GM12878 (cell line): Measurements from ENCODE around the gene CNTNAP5. TPM values are rescaled to one million over a fixed set of nuclear protein-coding genes. Genes with fewer than 3 reads are reported as not detected.

Experiments used
- ATAC-seq: fragments of 200-7000 bp; cut with Tn5 transposase; 3 replicates; pipeline ENCODE4 v1.9.1; 2020; ENCODE audit warnings: mild to moderate bottlenecking, moderate library complexity
- BruUV-seq: library from RNA; stranded (reverse); fragments of 400-500 nt; replicated peaks from 2 replicates; lab custom pipeline; 2021; lab: Mats Ljungman, UMichigan
- CTCF ChIA-PET: fragments of 300-600 bp; sonication (Branson Sonifier 250); formaldehyde crosslinking; extraction: SDS; loops from one replicate; lab custom pipeline; 2021; ENCODE audit warnings: inconsistent platforms; lab: Yijun Ruan, JAX
- POLR2A ChIA-PET: fragments of 350-600 bp; formaldehyde crosslinking; extraction: SDS; loops from one replicate; lab custom pipeline; 2021; ENCODE audit warnings: inconsistent platforms; lab: Charles Lee
- RAD21 ChIA-PET: fragments of 300-600 bp; sonication (Branson Sonifier 250); formaldehyde crosslinking; loops from one replicate; lab custom pipeline; 2023; ENCODE audit warnings: antibody characterized with exemption; ENCODE audit not compliant: unreplicated experiment; lab: Charles Lee
- SMC1A ChIA-PET: fragments of 300-600 bp; sonication (Branson Sonifier 250); formaldehyde crosslinking; loops from one replicate; lab custom pipeline; 2023; ENCODE audit not compliant: unreplicated experiment, uncharacterized antibody; lab: Charles Lee
- DNase-seq: peaks from one replicate; pipeline ENCODE4 v3.0.0-alpha.2; 2011; ENCODE audit warnings: low read depth, low spot score
- FAIRE-seq: peaks from 3 replicates; lab custom pipeline; 2011; peaks lifted over from hg19 to GRCh38; lab: Jason Lieb, UNC
- H2AFZ ChIP-seq: 2 replicates; pipeline ENCODE4 v1.6.0; 2011; ENCODE audit warnings: low read depth, low read length, control low read depth; ENCODE audit not compliant: control insufficient read depth
- H3K27ac ChIP-seq: 2 replicates; pipeline ENCODE4 v1.5.1; 2011; ENCODE audit warnings: control low read depth; ENCODE audit not compliant: control insufficient read depth, insufficient read depth
- H3K27me3 ChIP-seq, 2 experiments: replicated peaks in 1 of 2; 2 replicates each; pipeline versions ENCODE4 v1.6.0 to v1.6.1; 2011; ENCODE audit warnings: low read length in 1 of 2; ENCODE audit not compliant: control insufficient read depth in 2 of 2, insufficient read depth in 2 of 2
- H3K36me3 ChIP-seq, 2 experiments: 2 replicates each; pipeline ENCODE4 v1.5.1; 2011; ENCODE audit warnings: low read length in 1 of 2; ENCODE audit not compliant: control insufficient read depth in 2 of 2, insufficient read depth in 2 of 2
- H3K4me1 ChIP-seq: 2 replicates; pipeline ENCODE4 v1.6.1; 2011; ENCODE audit warnings: mild to moderate bottlenecking, low read length, moderate library complexity, mixed read lengths; ENCODE audit not compliant: control insufficient read depth, insufficient read depth
- H3K4me2 ChIP-seq: 2 replicates; pipeline ENCODE4 v1.6.0; 2011; ENCODE audit warnings: control low read depth; ENCODE audit not compliant: control insufficient read depth, insufficient read depth
- H3K4me3 ChIP-seq: fragments of 200-600 bp; sonication (generic); 2 replicates; pipeline ENCODE4 v1.5.1; 2016
- H3K79me2 ChIP-seq: 2 replicates; pipeline ENCODE4 v1.6.0; 2011; ENCODE audit warnings: low read length; ENCODE audit not compliant: control insufficient read depth, insufficient read depth
- H3K9ac ChIP-seq: 2 replicates; pipeline ENCODE4 v1.8.0; 2011; ENCODE audit warnings: low read length, control low read depth, mixed read lengths; ENCODE audit not compliant: control insufficient read depth, insufficient read depth
- H3K9me3 ChIP-seq: replicated peaks from 3 replicates; pipeline ENCODE4 v1.5.1; 2011; ENCODE audit warnings: mild to moderate bottlenecking, low read length; ENCODE audit not compliant: control insufficient read depth, insufficient read depth
- H4K20me1 ChIP-seq: 2 replicates; pipeline ENCODE4 v1.6.0; 2011; ENCODE audit not compliant: control insufficient read depth, insufficient read depth
- LARP7 ChIP-seq: fragments of 450-650 bp; IDR thresholded peaks from 2 replicates; pipeline ENCODE4 v1.6.1; 2017; ENCODE audit warnings: mild to moderate bottlenecking
- NFIC ChIP-seq: IDR thresholded peaks from 2 replicates; pipeline ENCODE4 v1.6.1; 2012; ENCODE audit warnings: low read depth, mild to moderate bottlenecking, inconsistent platforms, low read length, moderate library complexity
- PAX5 ChIP-seq: IDR thresholded peaks from 2 replicates; pipeline ENCODE4 v1.6.1; 2011; ENCODE audit warnings: low read depth, low read length, borderline replicate concordance
- STAT3 ChIP-seq: IDR thresholded peaks from 2 replicates; pipeline ENCODE4 v1.6.1; 2011; ENCODE audit warnings: low read depth, low read length, improper control_type of control experiment
- TCF7 ChIP-seq: IDR thresholded peaks from 2 replicates; pipeline ENCODE4 v1.6.1; 2014; ENCODE audit warnings: antibody characterized with exemption, borderline replicate concordance
- WRNIP1 ChIP-seq: IDR thresholded peaks from 2 replicates; pipeline ENCODE4 v1.6.1; 2011; ENCODE audit warnings: low read depth, low read length, improper control_type of control experiment, borderline replicate concordance
- ZBTB33 ChIP-seq: fragments of 450-650 bp; IDR thresholded peaks from 2 replicates; pipeline ENCODE4 v1.6.1; 2017; ENCODE audit warnings: mild to moderate bottlenecking
- ZBTB4 ChIP-seq: fragments of 450-650 bp; formaldehyde crosslinking; IDR thresholded peaks from 2 replicates; pipeline ENCODE4 v1.4.0; 2022; ENCODE audit warnings: mild to moderate bottlenecking, moderate library complexity
- ZBTB40 ChIP-seq: fragments of 450-650 bp; IDR thresholded peaks from 2 replicates; pipeline ENCODE4 v1.6.1; 2016; ENCODE audit warnings: mild to moderate bottlenecking, moderate library complexity, borderline replicate concordance
- ZNF24 ChIP-seq: fragments of 450-650 bp; IDR thresholded peaks from 2 replicates; pipeline ENCODE4 v1.6.1; 2017; ENCODE audit warnings: antibody characterized with exemption, mild to moderate bottlenecking
- ZNF592 ChIP-seq: fragments of 450-650 bp; IDR thresholded peaks from 2 replicates; pipeline ENCODE4 v1.6.1; 2017; ENCODE audit warnings: mild to moderate bottlenecking, moderate library complexity
- in situ Hi-C: fragments of 300-500 bp; cut with MboI; formaldehyde crosslinking; loops from 9 replicates; pipeline ENCODE4 v1.14.3; 2018; ENCODE audit warnings: mixed read lengths
- intact Hi-C: fragments of 100-400 bp; cut with micrococcal nuclease; formaldehyde crosslinking; loops from one replicate; pipeline ENCODE4 v1.14.2; 2022; ENCODE audit not compliant: unreplicated experiment
- polyA plus RNA-seq, 11 experiments: library from polyadenylated mRNA; depleted of rRNA in 4 of 11; unstranded in 6 of 11; stranded (reverse) in 5 of 11; fragments of >200 nt; fragmentation: Nextera tagmentation in 4 of 11; fragmentation: Illumina TruSeq in 1 of 11; extraction: Ambion mirVana in 4 of 11; extraction: Trizol in 1 of 11; gene quantifications; 1 replicate in 1 of 11; 2 replicates in 10 of 11; pipeline versions ENCODE4 v1.2.1 to v1.2.3, GENCODE V29; 2011 to 2016; ENCODE audit warnings: inconsistent platforms in 2 of 11, missing spikeins in 2 of 11, low read depth in 1 of 11
- total RNA-seq, 4 experiments: library from RNA; depleted of rRNA in 3 of 4; stranded (reverse); fragments of >200 nt in 3 of 4; fragmentation: Illumina TruSeq in 1 of 4; extraction: Trizol in 1 of 4; gene quantifications; 2 replicates each; pipeline versions ENCODE4 v1.2.1 to v1.2.3, GENCODE V29; 2013 to 2021

Gene CNTNAP5
- total and polyA plus RNA-seq, 10 of the 15 experiments (the other 5 are each of a cell fraction or from before 2014, with no cell fraction given): not detected

- in situ Hi-C loops: no loop called here
- ChIA-PET CTCF (interaction anchor here (1.3 kb wide), 1 partner anchor 10 kb away, joined by 4 read pairs; no protein-coding TSS in a partner anchor), POLR2A (no interaction called here), RAD21 (no interaction called here), SMC1A (interaction anchor here (1.3 kb wide), 1 partner anchor 20 kb away, joined by 3 read pairs; no protein-coding TSS in a partner anchor)
- H3K9ac ChIP-seq: no peak overlapping the region
- no peaks in the 10 kb centered on the region for H3K36me3 ChIP-seq
- no peak overlapping the region for H3K4me2 ChIP-seq
- ATAC-seq: no peak
- BruUV-seq: no TSS peak
- H3K4me3 ChIP-seq: no peak overlapping the region
- no peaks in the 10 kb centered on the region for H3K79me2 ChIP-seq
- no peaks in the 10 kb centered on the region for H3K27me3 ChIP-seq
- H4K20me1 ChIP-seq: no peaks in the 10 kb centered on the region
- no peak overlapping the region for H3K27ac ChIP-seq
- no peak for DNase-seq
- intact Hi-C loops: no loop called here
- no peaks in the 10 kb centered on the region for H3K4me1 ChIP-seq
- no peak for FAIRE-seq
- H3K9me3 ChIP-seq: no peaks in the 10 kb centered on the region
- H2AFZ ChIP-seq: no peak overlapping the region
- no peak for TF ChIP-seq ZBTB33
- TF ChIP-seq STAT3: no peak
- TF ChIP-seq PAX5: no peak
- no peak for TF ChIP-seq ZBTB4 (CRISPR knock-in tag)
- no peak for TF ChIP-seq ZBTB40
- no peak for TF ChIP-seq ZNF592
- no peak for TF ChIP-seq ZNF24
- TF ChIP-seq NFIC: no peak
- TF ChIP-seq TCF7: no peak
- no peak for TF ChIP-seq WRNIP1
- no peak for TF ChIP-seq LARP7
Measured at GRCh38 chr2:124018890-124019289, 6.2 kb upstream of the CNTNAP5 start.
